ENCODE data around the gene PCOLCE2. TPM values are rescaled to one million over a fixed set of nuclear protein-coding genes. Genes with fewer than 3 reads are reported as not detected.

The PCOLCE2 gene
- total RNA-seq, 1 donor from 2014 or later = 32.5 TPM

DNA sequence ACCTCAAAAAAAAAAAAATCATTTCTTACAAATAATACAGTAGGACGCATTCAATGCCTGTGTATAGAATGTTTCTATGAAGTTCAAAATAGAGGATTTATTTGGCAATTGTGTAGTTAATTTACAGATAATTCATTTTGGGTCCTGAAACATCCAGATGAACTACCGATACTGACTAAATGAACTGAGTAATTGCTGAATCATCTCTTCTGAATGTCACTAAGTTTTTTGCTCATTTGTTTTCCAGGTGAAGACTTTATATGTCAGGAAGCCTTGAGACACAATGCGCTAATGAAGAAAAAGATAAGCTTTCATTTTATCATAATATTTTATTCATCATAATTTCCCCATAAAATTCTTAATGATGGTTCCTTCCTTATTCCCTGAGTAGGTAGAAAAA is 39.7 kb downstream of the PCOLCE2 start:
- Histone ChIP-seq H3K27me3 (no peaks in the 10 kb centered on the region), H3K9ac (no peak overlapping the region), H3F3A (ENCODE audit: low read depth) (no peaks in the 10 kb centered on the region), H4K20me1 (ENCODE audit: low read depth) (no peaks in the 10 kb centered on the region), H3K79me2 (ENCODE audit: low read depth) (no peaks in the 10 kb centered on the region), H3K4me1 (no peaks in the 10 kb centered on the region), H3K36me3 (no peaks in the 10 kb centered on the region), H2AFZ (replicated peaks) (no peak overlapping the region), H3K4me2 (no peak overlapping the region), H3K27ac (no peak overlapping the region), H3K4me3 (no peak overlapping the region), H3K9me3 (ENCODE audit: low read depth) (no peaks in the 10 kb centered on the region)
- Mint-ChIP-seq H3K27ac (no peak overlapping the region), H3K9me3 (no peaks in the 10 kb centered on the region), H3K36me3 (no peaks in the 10 kb centered on the region), H3K4me1 (peaks cover 5% of the 10 kb centered on the region), H3K27me3 (ENCODE audit: insufficient read depth, low read depth) (no peaks in the 10 kb centered on the region), H3K4me3 (no peak overlapping the region)
- TF ChIP-seq, protein P1, sequence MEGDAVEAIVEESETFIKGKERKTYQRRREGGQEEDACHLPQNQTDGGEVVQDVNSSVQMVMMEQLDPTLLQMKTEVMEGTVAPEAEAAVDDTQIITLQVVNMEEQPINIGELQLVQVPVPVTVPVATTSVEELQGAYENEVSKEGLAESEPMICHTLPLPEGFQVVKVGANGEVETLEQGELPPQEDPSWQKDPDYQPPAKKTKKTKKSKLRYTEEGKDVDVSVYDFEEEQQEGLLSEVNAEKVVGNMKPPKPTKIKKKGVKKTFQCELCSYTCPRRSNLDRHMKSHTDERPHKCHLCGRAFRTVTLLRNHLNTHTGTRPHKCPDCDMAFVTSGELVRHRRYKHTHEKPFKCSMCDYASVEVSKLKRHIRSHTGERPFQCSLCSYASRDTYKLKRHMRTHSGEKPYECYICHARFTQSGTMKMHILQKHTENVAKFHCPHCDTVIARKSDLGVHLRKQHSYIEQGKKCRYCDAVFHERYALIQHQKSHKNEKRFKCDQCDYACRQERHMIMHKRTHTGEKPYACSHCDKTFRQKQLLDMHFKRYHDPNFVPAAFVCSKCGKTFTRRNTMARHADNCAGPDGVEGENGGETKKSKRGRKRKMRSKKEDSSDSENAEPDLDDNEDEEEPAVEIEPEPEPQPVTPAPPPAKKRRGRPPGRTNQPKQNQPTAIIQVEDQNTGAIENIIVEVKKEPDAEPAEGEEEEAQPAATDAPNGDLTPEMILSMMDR (IDR thresholded peaks at IDR 0.05) = no peak
- TF ChIP-seq EZH2phosphoT487 (IDR thresholded peaks at IDR 0.05) = no peak
- no peak for TF ChIP-seq EZH2 (IDR thresholded peaks at IDR 0.05)
- DNase-seq (ENCODE audit: low spot score) = no peak

DNA sequence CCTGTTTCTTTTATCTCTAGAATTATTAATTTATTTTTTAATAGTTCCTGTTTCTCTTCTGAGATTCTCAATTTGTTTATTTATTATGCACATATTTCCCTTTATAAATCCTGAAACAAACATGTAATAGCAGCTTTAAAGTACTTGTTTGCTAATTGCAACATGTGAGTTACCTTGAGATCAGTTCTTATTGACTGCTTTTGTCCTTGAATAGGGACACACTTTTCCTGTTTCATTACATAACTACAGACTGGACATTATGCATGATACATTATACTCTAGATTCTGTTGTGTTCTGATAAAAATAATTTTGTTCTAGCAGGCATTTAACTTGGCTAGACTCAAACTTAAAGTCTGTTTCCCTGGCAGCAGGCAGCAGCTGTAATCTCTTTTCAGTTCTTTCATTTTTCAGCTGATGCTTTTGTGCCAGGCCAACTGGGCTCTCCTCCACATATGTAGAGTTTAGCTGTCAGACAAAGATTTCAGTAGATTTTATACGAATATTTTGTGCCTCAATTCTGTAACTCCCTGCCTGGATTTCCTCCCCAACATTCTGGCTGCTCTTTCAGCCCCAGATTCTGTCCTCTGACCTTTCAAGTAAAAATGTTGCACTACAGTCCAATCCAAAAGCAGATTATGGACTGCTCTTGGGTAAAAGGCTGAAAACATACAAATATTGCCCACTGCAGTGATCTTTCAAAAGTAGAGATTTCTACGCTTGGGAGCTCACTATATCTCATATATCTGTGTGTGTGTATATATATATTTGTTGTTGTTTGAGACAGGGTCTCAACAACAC is 41.9 kb downstream of the PCOLCE2 start:
- no peaks in the 10 kb centered on the region for H3K36me3 Mint-ChIP-seq
- H3K27me3 ChIP-seq = no peaks in the 10 kb centered on the region
- no peaks in the 10 kb centered on the region for H3F3A ChIP-seq (ENCODE audit: low read depth)
- no peaks in the 10 kb centered on the region for H3K4me1 Mint-ChIP-seq
- H3K27ac ChIP-seq = no peak overlapping the region
- DNase-seq (ENCODE audit: low spot score) = no peak
- H3K36me3 ChIP-seq = no peaks in the 10 kb centered on the region
- no peaks in the 10 kb centered on the region for H4K20me1 ChIP-seq (ENCODE audit: low read depth)
- no peak overlapping the region for H3K4me2 ChIP-seq
- TF ChIP-seq EZH2phosphoT487 (IDR thresholded peaks at IDR 0.05) = no peak
- TF ChIP-seq, protein P1 (IDR thresholded peaks at IDR 0.05) = no peak
- no peak for TF ChIP-seq EZH2 (IDR thresholded peaks at IDR 0.05)
- H3K27me3 Mint-ChIP-seq (ENCODE audit: insufficient read depth, low read depth) = no peaks in the 10 kb centered on the region
- no peaks in the 10 kb centered on the region for H3K9me3 Mint-ChIP-seq
- H3K4me3 ChIP-seq = no peak overlapping the region
- no peaks in the 10 kb centered on the region for H3K9me3 ChIP-seq (ENCODE audit: low read depth)
- no peak overlapping the region for H3K9ac ChIP-seq
- H3K79me2 ChIP-seq (ENCODE audit: low read depth) = no peaks in the 10 kb centered on the region
- peaks cover 6% of the 10 kb centered on the region for H3K4me1 ChIP-seq
- H2AFZ ChIP-seq (replicated peaks) = no peak overlapping the region
- H3K27ac Mint-ChIP-seq = no peak overlapping the region
- no peak overlapping the region for H3K4me3 Mint-ChIP-seq

DNA sequence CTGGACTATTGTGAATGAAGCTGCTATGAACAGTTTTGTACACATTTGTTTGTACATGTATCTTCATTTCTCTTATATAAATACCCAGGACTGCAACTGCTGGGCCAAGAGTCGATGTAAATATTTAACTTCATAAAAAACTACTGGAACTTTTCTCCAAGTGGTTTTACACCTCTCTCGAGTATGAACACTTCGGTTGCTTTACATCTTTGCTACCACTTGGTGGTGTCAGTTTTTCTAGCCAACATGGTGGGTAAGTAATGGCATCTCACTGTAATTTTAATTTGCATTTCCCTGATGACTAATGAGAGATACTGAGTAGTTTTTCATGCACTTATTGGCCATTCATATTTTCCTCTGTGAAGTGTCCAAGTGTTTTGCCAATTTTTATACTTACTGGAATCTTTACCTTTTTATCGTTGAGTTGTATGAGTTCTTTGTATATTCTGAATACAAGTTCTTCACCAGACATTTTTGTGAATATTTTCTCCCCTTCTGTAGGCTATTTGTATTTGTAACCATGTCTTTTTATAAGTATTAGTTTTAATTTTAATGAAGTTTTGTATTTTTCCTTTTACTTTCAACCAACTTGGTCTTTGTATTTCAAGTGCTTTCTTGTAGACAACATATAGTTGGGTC is 44.4 kb downstream of the PCOLCE2 start:
- H3K4me3 ChIP-seq = no peak overlapping the region
- H3K9me3 Mint-ChIP-seq = no peaks in the 10 kb centered on the region

More for the DNA sequence above, 44.4 kb downstream of the PCOLCE2 start:
- no peaks in the 10 kb centered on the region for H3K36me3 ChIP-seq
- DNase-seq (ENCODE audit: low spot score) = peak; percentile 33
- Mint-ChIP-seq H3K4me1 (no peaks in the 10 kb centered on the region), H3K27ac (no peak overlapping the region), H3K27me3 (ENCODE audit: insufficient read depth, low read depth) (no peaks in the 10 kb centered on the region), H3K4me3 (no peak overlapping the region), H3K36me3 (no peaks in the 10 kb centered on the region)
- no peaks in the 10 kb centered on the region for H3K79me2 ChIP-seq (ENCODE audit: low read depth)
- H3K4me1 ChIP-seq = peaks cover 6% of the 10 kb centered on the region
- H3K4me2 ChIP-seq = no peak overlapping the region
- no peaks in the 10 kb centered on the region for H3F3A ChIP-seq (ENCODE audit: low read depth)
- H3K9me3 ChIP-seq (ENCODE audit: low read depth) = no peaks in the 10 kb centered on the region
- no peak overlapping the region for H2AFZ ChIP-seq (replicated peaks)
- TF ChIP-seq EZH2 (IDR thresholded peaks at IDR 0.05) (no peak), EZH2phosphoT487 (IDR thresholded peaks at IDR 0.05) (no peak)
- TF ChIP-seq, protein P1 (IDR thresholded peaks at IDR 0.05) = peak; percentile 61
- no peak overlapping the region for H3K27ac ChIP-seq
- H3K9ac ChIP-seq = no peak overlapping the region
- H3K27me3 ChIP-seq = no peaks in the 10 kb centered on the region
- H4K20me1 ChIP-seq (ENCODE audit: low read depth) = no peaks in the 10 kb centered on the region
